SKM-1 (cell line): ENCODE measurements around the gene SOX4.
"Not testable (repeated sequence)": the region's sequence is repeated elsewhere in the genome, so short reads cannot be mapped to it uniquely, and the experiment has no call there.

Experiments
- DNase-seq: peaks from one replicate; lab custom pipeline; 2025; ENCODE audit not compliant: unreplicated experiment; lab: John Stamatoyannopoulos, UW

SOX4 gene

DNA sequence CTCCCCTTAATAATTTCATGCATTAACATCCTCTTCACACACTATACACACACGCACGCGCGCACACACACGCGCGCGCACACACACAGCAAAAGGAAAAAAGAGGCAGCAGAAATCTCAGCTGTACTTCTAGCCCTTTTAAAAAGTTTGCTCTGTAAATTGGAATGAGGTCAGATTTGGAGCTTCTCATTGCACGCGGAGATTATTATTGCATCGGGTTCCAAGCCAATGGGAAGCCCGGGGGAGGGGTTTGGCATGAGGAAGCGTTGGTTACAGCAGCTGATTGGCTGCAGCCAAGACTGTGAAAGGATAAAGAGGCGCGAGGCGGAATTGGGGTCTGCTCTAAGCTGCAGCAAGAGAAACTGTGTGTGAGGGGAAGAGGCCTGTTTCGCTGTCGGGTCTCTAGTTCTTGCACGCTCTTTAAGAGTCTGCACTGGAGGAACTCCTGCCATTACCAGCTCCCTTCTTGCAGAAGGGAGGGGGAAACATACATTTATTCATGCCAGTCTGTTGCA, at the start of gene SOX4:
TSS of gene SOX4 (plus strand) at position 340 of the 515 bp plus-strand sequence. CDS start 784 bp downstream, outside the sequence.
- peak; percentile 78 for DNase-seq

DNA sequence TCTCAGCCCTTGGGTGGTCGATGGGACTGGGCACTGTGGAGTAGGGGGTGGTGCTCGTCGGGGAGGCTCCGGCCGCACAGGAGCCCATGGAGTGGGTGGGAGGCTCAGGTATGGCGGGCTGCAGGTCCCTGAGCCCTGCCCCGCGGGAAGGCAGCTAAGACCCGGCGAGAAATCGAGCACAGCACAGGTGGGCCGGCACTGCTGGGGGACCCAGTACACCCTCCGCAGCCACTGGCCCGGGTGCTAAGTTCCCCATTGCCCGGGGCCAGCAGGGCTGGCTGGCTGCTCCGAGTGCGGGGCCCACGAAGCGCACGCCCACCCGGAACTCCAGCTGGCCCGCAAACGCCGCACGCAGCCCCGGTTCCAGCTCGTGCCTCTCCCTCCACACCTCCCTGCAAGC, 41.3 kb upstream of the SOX4 start:
- DNase-seq: not testable (repeated sequence)

GRCh38 chr6:21554286-21554685, 39.3 kb upstream of the SOX4 start:
- no peak for DNase-seq

DNA sequence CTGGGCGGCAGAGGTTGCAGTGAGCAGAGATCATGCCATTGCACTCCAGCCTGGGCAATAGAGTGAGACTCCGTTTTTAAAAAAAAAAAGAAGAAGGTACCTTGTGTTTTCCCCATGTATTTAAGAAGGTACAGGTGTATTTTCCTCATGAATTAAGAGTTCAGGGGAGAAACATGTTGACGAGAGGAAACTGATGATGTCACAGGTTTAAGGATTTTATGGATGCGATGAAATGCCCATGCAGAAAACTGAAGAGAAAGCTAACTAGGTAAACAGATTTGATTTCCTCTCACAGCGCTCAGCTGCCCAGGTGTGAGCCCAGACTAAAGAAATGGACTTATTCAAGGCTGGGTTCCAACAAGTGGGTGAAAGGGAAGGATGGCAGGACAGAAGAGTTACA, 38.4 kb upstream of the SOX4 start:
- DNase-seq: no peak

DNA sequence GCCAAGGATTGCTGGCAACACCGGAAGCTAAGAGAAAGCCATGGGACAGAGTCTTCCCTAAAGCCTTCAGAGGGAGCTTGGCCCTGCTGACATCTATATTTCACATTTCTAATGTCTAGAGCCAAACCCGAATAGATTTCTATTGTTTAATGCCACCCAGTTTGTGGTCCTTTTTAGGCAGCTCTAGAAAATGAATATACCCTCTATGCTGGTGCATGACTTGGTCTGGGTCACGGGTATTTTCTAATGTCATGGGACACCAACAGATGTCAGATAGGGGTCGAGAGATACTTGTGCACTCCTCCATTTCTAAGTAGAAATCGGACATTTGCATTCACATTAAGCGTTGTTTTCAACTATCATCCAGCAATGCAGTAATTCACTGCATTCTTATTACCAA, 37.0 kb upstream of the SOX4 start:
- no peak for DNase-seq

- DNase-seq: no peak
Measured at GRCh38 chr6:21556968-21557721, 36.4 kb upstream of the SOX4 start.

DNA sequence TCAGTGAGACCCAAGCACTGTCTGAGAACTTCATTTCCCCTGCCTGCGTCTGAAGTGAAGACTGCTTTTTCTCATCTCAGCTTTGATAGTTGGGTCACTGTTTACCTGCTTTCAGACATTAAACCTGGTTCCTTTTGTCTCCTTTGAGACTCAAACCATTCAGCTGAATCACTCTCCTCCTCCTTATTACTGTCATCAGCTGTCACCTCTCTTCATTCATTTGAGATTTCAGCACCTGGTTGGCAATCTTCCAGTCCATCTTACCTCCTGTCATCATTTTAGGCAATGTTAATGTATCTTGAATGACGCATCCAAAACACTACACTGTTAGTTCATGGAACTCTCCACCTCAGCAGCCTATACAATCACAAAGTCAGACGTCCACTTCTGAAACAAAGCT, 34.3 kb upstream of the SOX4 start:
- no peak for DNase-seq

GRCh38 chr6:21560249-21560648, 33.3 kb upstream of the SOX4 start:
- no peak for DNase-seq

DNA sequence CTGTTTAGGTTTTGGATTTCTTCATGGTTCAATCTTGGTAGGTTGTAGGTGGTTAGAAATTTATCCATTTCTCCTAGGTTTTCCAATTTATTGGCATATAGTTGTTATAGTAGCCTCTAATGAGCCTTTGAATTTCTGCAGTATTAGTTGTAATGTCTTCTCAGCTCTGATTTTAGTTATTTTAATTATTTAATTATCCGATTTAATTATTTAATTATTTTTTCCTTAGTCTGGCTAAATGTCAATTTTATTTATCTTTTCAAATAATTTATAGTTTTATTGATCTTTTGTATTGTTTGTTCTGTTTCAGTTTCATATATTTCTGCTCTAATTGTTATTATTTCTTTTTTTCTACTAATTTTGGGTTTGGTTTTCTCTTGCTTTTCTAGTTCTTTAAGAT, 28.1 kb upstream of the SOX4 start:
- DNase-seq: no peak

GRCh38 chr6:21578523-21578922, 15.0 kb upstream of the SOX4 start:
- DNase-seq: no peak

GRCh38 chr6:21582651-21583050, 10.9 kb upstream of the SOX4 start:
- DNase-seq: no peak

GRCh38 chr6:21586300-21586699, 7.3 kb upstream of the SOX4 start:
- no peak for DNase-seq

- DNase-seq: no peak
Measured at GRCh38 chr6:21586740-21587178, 6.8 kb upstream of the SOX4 start.

DNA sequence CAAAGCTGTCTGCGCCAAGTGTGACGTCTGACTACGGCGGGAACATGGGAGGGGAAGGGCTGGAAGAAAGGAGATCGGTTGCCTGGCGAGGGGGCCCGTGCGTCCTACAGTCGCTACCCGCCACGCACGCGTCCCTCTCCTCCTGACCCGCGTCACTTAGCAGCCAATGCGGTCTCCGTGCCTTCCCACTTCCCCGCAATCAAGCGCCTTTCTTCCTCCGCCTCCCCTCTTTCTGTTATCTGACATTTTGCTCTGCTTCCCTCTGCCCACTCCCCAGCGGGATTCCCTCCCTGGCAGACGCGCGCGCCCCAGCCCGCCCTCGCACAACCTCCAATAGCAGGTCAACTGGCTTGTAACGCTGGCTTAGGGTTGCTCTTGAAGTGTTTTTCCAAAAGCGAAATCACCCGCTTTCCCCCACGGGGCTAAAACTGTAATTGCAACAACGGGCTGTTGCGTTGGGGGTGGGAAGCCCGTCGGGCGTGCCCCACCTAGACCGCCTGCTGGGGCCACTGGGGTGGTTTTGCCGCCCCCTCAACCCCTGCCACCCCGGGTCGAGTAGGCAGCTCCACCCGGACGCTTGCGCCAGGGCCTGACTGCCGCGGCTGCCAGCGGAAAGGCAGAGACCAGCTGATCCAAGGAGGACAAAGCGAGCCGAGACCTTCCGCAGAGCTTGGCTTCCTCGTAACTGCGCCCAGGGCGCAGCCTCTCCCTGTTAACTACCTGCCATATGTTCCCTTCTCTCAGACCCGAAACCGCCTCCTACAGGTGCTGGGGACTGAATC, 6.2 kb upstream of the SOX4 start:
- DNase-seq: no peak

- DNase-seq: peak; percentile 20
Measured at GRCh38 chr6:21587961-21588480, 5.5 kb upstream of the SOX4 start.

DNA sequence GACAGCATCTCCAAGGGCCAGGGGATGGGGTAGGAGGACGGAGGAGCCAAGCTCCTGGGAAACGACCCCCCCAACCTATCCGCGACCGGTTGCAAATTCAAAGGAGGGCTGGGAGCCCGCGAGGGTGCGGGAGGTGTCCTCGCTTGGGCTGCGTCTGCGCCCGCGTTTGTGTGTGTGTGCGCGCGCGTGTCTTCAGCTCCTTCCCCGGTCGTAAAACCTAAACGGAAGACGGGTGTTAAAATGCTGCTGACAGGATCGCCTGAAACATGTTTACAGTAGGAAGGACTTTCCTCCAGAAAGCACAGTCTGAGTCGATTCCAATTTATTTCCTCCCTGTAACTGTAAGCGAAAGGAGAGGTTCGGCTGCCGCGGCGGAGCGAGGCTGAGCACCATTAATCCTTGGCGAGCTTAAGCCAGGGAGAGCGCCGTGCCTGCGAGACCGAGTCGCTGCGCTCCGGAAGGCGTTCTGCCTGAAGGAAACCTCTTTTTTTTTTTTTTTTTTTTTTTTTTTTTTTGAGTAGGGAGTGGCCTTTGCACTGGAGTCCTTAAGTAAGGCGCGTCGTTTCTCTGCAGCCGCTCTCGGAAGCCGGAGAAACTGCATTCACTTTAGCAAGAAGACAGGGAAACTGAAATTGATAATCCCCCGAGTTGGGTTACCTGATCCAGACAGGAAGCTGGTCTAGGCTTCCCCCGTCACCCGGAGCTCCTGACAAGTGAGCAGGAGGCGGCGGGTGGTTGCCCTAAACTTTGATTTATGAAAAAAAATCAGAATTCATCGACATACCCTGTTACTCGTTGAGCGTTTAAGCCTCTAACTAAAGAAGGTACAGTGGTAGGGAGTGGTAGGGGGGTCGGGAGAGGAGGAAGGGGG, 4.8 kb upstream of the SOX4 start:
- DNase-seq: peak; percentile 45

DNA sequence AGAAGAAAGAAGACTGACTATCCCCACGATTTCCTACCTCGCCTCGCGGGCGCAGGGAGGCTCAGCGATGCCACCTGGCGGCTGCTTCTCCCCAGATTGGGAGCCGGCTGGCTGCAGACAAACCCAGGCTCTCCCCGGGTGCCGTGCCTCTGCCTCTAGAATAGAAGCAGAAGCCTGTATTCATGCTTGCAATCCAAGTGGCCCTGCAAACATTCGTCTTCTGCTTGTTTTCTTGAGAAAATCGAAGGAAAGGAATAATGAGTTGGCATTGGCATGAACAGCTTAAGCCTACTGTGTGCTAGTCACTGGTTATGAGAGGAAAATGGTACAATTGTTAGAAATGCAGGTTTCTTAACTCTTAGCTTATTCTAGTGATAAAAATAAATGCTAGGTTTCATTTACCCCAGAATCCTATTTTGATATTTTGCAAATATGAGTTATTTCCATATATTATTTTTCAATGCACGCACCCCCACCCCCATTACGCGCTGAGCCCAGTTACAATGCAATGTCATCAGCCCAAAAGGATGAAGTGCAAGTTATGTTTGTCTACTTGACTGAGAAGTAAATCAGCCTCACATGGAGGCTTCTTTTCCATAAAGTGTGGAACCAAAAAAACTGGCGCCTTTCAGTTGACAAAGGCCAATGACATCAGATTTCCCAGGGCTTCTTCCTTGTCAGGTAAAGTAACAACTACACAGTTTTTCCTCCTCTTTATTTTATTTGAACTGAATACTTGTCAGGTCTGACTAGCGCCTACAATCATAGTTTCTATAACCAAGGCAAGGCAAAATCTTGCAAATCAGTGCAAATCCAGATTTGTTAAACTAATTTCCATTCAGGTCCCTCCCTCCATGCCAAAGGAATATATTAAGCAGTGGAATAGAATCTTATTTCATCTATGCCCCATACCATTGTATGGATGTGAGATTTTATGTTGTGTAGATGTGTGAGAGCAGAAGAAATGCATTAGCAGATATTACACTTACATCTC, 3.9 kb upstream of the SOX4 start:
- DNase-seq: peak; percentile 52

- no peak for DNase-seq
Measured at GRCh38 chr6:21590346-21590745, 3.2 kb upstream of the SOX4 start.

- DNase-seq: no peak
Measured at GRCh38 chr6:21591446-21591845, 2.1 kb upstream of the SOX4 start.

DNA sequence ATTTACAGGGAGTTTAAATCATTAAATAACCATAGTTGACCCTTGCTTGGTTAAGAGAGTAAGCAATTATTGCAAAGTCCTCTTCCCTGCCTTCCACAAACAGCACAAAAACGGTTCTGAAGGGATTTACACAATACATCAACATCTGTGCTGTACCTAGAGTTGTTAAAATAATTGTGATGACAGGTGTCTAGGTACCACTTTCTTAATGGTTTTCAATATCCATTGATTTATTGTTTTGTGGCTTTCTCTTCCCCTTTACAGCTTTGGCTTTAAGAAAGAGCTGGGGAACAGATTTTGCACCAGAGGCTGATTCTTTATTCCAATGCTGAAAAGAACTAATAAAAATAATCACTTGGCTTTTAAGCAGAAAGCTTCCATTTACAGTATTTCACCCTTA, 598 bp upstream of the SOX4 start:
- no peak for DNase-seq
